Adrenal gland (tissue), 5 donors: ENCODE data around the gene USP40.

ENCODE experiments used
- POLR2A ChIP-seq, 2 donors: fragments of 450-650 bp; IDR thresholded peaks; one replicate each; pipeline ENCODE4 v1.6.1; 2017; ENCODE audit warnings: antibody characterized with exemption in 2 of 2, mild to moderate bottlenecking in 2 of 2, moderate library complexity in 1 of 2
- TF ChIP-seq, protein P1 (sequence below), 6 experiments: fragments of 450-650 bp in 4 of 6; fragments of 200-600 bp in 2 of 6; sonication (generic) in 1 of 6; IDR thresholded peaks; 1 replicate in 5 of 6; 2 replicates in 1 of 6; pipeline versions ENCODE4 v1.5.1 to v1.8.0; 2016 to 2021; ENCODE audit warnings: antibody characterized with exemption in 6 of 6, mild to moderate bottlenecking in 2 of 6, moderate library complexity in 1 of 6
- donor health status: DM: no; HTN: no; CAD: no.

DNA sequence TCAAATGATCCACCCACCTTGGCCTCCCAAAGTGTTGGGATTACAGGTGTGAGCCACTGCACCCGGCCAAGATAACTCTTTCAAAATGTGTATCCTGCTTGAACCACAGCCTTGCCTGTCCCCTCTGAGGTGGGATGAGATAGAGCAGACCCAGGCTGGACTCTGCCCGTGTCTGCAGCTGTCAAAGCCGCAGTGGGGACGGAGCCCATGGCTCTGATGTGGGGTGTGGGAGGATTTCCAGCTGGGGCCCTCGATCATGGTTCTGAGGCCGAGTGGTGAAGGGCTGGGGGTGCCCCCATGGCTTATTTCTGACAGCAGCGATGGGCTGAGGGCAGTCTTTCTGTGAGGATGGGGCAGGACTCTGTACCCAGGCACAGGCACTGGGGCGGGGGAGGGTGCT is 107.8 kb downstream of the USP40 start:
- no peak for TF ChIP-seq POLR2A (IDR thresholded peaks at IDR 0.05)
- TF ChIP-seq, protein P1, sequence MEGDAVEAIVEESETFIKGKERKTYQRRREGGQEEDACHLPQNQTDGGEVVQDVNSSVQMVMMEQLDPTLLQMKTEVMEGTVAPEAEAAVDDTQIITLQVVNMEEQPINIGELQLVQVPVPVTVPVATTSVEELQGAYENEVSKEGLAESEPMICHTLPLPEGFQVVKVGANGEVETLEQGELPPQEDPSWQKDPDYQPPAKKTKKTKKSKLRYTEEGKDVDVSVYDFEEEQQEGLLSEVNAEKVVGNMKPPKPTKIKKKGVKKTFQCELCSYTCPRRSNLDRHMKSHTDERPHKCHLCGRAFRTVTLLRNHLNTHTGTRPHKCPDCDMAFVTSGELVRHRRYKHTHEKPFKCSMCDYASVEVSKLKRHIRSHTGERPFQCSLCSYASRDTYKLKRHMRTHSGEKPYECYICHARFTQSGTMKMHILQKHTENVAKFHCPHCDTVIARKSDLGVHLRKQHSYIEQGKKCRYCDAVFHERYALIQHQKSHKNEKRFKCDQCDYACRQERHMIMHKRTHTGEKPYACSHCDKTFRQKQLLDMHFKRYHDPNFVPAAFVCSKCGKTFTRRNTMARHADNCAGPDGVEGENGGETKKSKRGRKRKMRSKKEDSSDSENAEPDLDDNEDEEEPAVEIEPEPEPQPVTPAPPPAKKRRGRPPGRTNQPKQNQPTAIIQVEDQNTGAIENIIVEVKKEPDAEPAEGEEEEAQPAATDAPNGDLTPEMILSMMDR (IDR thresholded peaks at IDR 0.05) = no peak
